Loucy (cell line): ENCODE data around the gene TMEM164.

ENCODE experiments used
- H2AFZ ChIP-seq: fragments of 200-600 bp; sonication (generic); 2 replicates; pipeline ENCODE4 v1.6.0; 2016; ENCODE audit warnings: antibody characterized with exemption, mild to moderate bottlenecking, low read length, moderate library complexity
- H3F3A ChIP-seq: fragments of 200-600 bp; 2 replicates; pipeline ENCODE4 v1.6.0; 2016; ENCODE audit warnings: antibody characterized with exemption, low read depth, mild to moderate bottlenecking
- H3K27me3 ChIP-seq: fragments of 200-600 bp; sonication (generic); 2 replicates; pipeline ENCODE4 v1.6.1; 2014; ENCODE audit warnings: low read length, mild to moderate bottlenecking; ENCODE audit not compliant: insufficient read depth, poor library complexity, severe bottlenecking
- H3K36me3 ChIP-seq: fragments of 200-600 bp; sonication (generic); 2 replicates; pipeline ENCODE4 v1.6.1; 2016; ENCODE audit warnings: low read length; ENCODE audit not compliant: insufficient read depth
- H3K4me1 ChIP-seq: fragments of 200-600 bp; sonication (generic); 2 replicates; pipeline ENCODE4 v1.5.1; 2014; ENCODE audit warnings: low read length, mild to moderate bottlenecking; ENCODE audit not compliant: insufficient read depth, poor library complexity, severe bottlenecking
- H3K4me2 ChIP-seq: fragments of 200-600 bp; sonication (generic); 2 replicates; pipeline ENCODE4 v1.6.0; 2014; ENCODE audit warnings: antibody characterized with exemption, low read length, low read depth, mild to moderate bottlenecking; ENCODE audit not compliant: poor library complexity, severe bottlenecking
- H3K4me3 ChIP-seq: fragments of 200-600 bp; sonication (generic); 2 replicates; pipeline ENCODE4 v1.5.1; 2014; ENCODE audit warnings: low read length, mild to moderate bottlenecking, mixed read lengths; ENCODE audit not compliant: poor library complexity, severe bottlenecking
- H3K79me2 ChIP-seq: fragments of 200-600 bp; sonication (generic); 2 replicates; pipeline ENCODE4 v1.6.1; 2014; ENCODE audit warnings: low read length; ENCODE audit not compliant: insufficient read depth
- H3K9ac ChIP-seq: fragments of 200-600 bp; sonication (generic); 2 replicates; pipeline ENCODE4 v1.6.0; 2014; ENCODE audit warnings: mild to moderate bottlenecking, low read depth, low read length, moderate library complexity; ENCODE audit not compliant: poor library complexity, severe bottlenecking
- H3K9me2 ChIP-seq: fragments of 200-600 bp; sonication (generic); replicated peaks from 2 replicates; pipeline ENCODE4 v1.6.1; 2016; ENCODE audit warnings: low read depth, low read length, mixed read lengths
- H3K9me3 ChIP-seq: fragments of 200-600 bp; sonication (generic); 2 replicates; pipeline ENCODE4 v1.6.1; 2014; ENCODE audit warnings: mild to moderate bottlenecking, antibody characterized with exemption, low read length, low read depth; ENCODE audit not compliant: insufficient read depth
- H4K20me1 ChIP-seq: fragments of 200-600 bp; sonication (generic); 2 replicates; pipeline ENCODE4 v1.6.0; 2014; ENCODE audit warnings: antibody characterized with exemption, low read length, mild to moderate bottlenecking; ENCODE audit not compliant: insufficient read depth, poor library complexity, severe bottlenecking
- CTCF ChIP-seq: fragments of 200-600 bp; sonication (generic); conservative IDR thresholded peaks from 2 replicates; pipeline ENCODE4 v1.5.1; 2014; ENCODE audit warnings: mild to moderate bottlenecking, antibody characterized with exemption, low read length
- EZH2phosphoT487 ChIP-seq: fragments of 200-600 bp; IDR thresholded peaks from 2 replicates; pipeline ENCODE4 v1.6.1; 2018; ENCODE audit warnings: antibody characterized with exemption, mild to moderate bottlenecking, moderate library complexity, borderline replicate concordance

Gene TMEM164

GRCh38 chrX:110020536-110020935, 17.6 kb downstream of the TMEM164 start:
- no peak overlapping the region for H3K4me2 ChIP-seq
- H3K4me3 ChIP-seq, result no peak overlapping the region
- peaks cover 20% of the 10 kb centered on the region for H4K20me1 ChIP-seq
- H3K27me3 ChIP-seq, result no peaks in the 10 kb centered on the region
- H3F3A ChIP-seq, result no peaks in the 10 kb centered on the region
- H3K9ac ChIP-seq, result no peak overlapping the region
- no peaks in the 10 kb centered on the region for H3K9me2 ChIP-seq
- H3K36me3 ChIP-seq, result peaks cover 40% of the 10 kb centered on the region; the same call in 1 of the 2 replicates
- H3K9me3 ChIP-seq, result no peaks in the 10 kb centered on the region
- no peak overlapping the region for H2AFZ ChIP-seq
- peaks cover 79% of the 10 kb centered on the region for H3K79me2 ChIP-seq
- peaks cover 15% of the 10 kb centered on the region for H3K4me1 ChIP-seq
- TF ChIP-seq CTCF, result no peak
- no peak for TF ChIP-seq EZH2phosphoT487

GRCh38 chrX:110021258-110022022, 18.5 kb downstream of the TMEM164 start:
- Histone ChIP-seq H3K4me2 (peak overlapping the region; percentile 18), H3K9ac (no peak overlapping the region), H3K79me2 (peaks cover 75% of the 10 kb centered on the region)

GRCh38 chrX:110022599-110023448, 19.9 kb downstream of the TMEM164 start:
- peaks cover 21% of the 10 kb centered on the region for H4K20me1 ChIP-seq

More at GRCh38 chrX:110021258-110022022, 18.5 kb downstream of the TMEM164 start:
- Histone ChIP-seq H3K9me3 (no peaks in the 10 kb centered on the region), H2AFZ (no peak overlapping the region), H3K4me3 (no peak overlapping the region), H3K27me3 (no peaks in the 10 kb centered on the region), H3K36me3 (peaks cover 45% of the 10 kb centered on the region; the same call in 1 of the 2 replicates), H3K4me1 (peaks cover 20% of the 10 kb centered on the region), H3F3A (no peaks in the 10 kb centered on the region), H4K20me1 (peaks cover 21% of the 10 kb centered on the region), H3K9me2 (no peaks in the 10 kb centered on the region)
- TF ChIP-seq CTCF, result no peak
- no peak for TF ChIP-seq EZH2phosphoT487

More at GRCh38 chrX:110022599-110023448, 19.9 kb downstream of the TMEM164 start:
- Histone ChIP-seq H2AFZ (no peak overlapping the region), H3K79me2 (peaks cover 77% of the 10 kb centered on the region), H3K27me3 (no peaks in the 10 kb centered on the region), H3K36me3 (peaks cover 46% of the 10 kb centered on the region; the same call in 1 of the 2 replicates), H3K4me3 (no peak overlapping the region), H3K9me2 (no peaks in the 10 kb centered on the region), H3K9ac (no peak overlapping the region), H3K4me1 (peaks cover 23% of the 10 kb centered on the region), H3K9me3 (no peaks in the 10 kb centered on the region), H3K4me2 (peak overlapping the region; percentile 18), H3F3A (no peaks in the 10 kb centered on the region)
- TF ChIP-seq EZH2phosphoT487, result no peak
